ENCODE data around the gene KLRC2.
"Not testable (repeated sequence)": the region's sequence is repeated elsewhere in the genome, so short reads cannot be mapped to it uniquely, and the experiment has no call there.

Gene KLRC2

GRCh38 chr12:10404798-10405197 lies 31.0 kb downstream of the KLRC2 start:
- no peak for DNase-seq

GRCh38 chr12:10400829-10401228 lies 35.0 kb downstream of the KLRC2 start:
- no peak for DNase-seq

GRCh38 chr12:10398168-10398567 lies 37.6 kb downstream of the KLRC2 start:
- no peak for DNase-seq

DNA sequence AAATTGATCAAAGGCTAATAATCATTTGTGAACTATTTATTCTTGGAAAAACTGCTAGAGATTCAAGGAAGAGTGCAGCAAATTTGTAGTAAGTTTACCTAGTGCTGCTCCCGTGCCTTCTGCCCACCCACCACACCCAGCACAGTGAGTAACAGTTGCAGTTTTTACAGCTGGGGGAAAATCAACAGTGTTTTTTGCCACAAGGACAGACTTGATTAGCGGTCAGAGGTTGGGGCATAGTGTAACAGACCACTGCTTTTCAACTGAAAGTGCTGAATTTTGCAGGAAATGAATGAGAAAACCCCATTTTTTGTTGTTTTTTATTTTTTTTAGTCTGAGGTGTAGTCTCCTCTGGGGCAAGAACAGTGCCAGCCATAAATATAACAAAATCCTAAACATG lies 38.5 kb downstream of the KLRC2 start:
- DNase-seq: no peak

DNA sequence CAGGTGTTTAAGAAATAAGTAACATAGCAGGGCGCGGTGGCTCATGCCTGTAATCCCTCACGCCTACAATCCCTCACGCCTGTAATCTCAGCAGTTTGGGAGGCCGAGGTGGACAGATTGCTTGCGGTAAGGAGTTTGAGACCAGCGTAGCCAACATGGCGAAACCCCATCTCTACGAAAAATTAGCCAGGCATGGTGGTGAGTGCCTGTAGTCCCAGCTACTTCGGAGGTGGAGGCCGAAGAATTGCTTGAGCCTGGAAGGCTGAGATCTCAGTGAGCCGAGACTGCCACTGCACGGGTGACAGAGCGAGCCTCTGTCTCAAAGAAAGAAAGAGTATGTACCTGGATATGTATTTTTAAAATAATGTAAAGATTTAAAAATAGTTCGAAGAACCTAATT lies 39.6 kb downstream of the KLRC2 start:
- not testable (repeated sequence) for DNase-seq

- DNase-seq: peak; percentile 4 to 81
Measured at GRCh38 chr12:10395390-10395998, 40.3 kb downstream of the KLRC2 start.

GRCh38 chr12:10394531-10395152 lies 41.2 kb downstream of the KLRC2 start:
- not testable (repeated sequence) for DNase-seq

DNA sequence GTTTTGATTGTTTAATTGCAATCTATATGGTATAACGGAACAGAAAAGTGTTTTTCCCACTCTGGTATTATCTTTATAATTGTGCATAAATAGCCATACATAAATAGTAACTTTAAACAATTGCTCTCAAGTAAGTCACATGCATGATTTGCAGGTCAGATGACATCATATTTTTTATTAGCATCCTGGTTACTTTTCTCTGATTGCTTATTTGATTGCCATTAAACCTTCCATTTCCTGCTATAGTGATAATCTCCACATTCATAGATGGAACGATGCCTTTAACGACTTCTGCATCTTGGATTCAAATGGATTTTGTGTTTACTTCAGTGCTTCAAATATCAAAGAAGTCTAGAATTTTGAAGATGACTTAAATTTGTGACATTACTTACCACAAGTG lies 42.5 kb downstream of the KLRC2 start:
- DNase-seq: no peak

DNA sequence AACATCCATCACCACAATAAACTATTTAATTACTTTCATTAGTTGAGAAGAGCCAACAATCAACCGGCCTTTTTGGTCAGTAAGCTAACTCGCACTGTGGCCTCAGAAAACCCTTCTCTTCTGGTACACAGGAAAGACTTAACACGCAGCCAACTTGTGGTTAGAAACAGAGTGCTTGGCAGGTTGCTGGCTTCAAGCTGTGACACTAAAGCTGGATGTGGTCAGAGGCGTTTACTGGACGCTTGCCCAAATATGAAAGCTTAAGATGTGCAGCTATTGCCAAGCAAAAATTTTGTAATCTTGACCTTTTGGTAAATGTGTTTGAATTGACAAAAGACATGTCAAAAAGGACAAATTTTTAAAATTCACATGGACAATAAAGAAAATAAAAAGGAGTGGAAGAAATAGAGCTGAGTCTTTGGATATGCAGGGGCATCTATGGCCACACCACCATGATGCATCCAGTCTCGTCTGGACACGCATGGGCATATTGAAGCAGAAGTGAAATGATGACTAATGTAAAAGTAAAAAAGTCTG lies 43.3 kb downstream of the KLRC2 start:
- peak; percentile 51 to 78 for DNase-seq

- DNase-seq: not testable (repeated sequence)
Measured at GRCh38 chr12:10390991-10391390, 44.8 kb downstream of the KLRC2 start.

DNA sequence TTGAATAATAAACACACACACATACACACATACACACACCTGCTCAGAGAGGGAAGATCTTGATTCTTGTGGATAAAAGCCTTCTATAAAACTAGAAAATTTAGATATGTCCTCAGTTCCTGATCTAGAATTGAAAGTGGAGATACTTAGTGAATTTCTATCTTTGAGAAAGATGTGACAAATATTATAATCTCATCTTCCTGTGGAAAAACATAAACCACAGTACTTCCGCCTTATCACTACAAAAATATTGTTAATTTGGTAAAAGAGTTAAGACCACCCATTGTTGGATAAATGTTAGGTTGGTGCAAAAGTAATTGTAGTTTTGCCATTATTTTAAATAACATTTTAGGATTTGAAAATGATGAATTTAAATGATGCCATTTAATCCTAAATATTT lies 45.9 kb downstream of the KLRC2 start, which contains the start of gene KLRK1:
KLRK1 (minus strand) TSS at position 138 of the 400 bp plus-strand sequence. CDS start 1,231 bp downstream, outside the sequence.
- no peak for DNase-seq

DNA sequence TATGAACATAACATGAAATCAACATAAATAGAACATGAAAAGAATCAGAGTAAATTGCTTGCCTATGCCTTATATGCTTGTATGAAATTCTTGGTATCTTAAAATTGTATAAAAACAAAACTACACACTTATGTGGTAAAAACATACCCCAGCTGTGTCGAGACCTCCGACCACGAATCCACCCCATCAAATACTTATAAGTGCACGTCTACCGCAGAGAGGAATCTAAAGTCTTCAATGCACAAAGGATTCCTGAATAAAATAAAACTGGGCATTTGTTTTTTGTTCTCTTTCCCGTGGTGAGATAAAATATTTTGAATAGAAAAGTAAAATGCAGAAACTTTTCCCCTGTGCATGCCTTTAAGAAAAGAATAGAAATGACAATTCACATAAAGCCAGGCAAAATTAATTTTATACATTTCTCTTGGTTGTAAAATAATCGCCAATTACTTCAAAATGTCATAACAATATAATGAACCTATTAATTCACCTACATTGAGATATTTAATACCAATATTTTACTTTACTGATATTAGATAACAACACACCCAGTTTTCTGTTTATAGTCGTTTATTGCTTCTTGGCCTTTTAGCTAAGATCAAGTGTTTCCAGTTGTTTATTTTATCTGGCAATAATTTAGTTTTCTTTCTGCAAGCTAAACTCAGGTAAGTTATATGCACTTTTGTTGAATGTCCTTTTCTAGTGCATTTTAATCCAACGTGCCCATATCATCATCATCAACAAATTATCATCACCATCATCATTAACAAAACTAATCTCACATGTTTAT lies 47.0 kb downstream of the KLRC2 start:
- no peak for DNase-seq

GRCh38 chr12:10387498-10387897 lies 48.3 kb downstream of the KLRC2 start:
- DNase-seq: not testable (repeated sequence)

DNA sequence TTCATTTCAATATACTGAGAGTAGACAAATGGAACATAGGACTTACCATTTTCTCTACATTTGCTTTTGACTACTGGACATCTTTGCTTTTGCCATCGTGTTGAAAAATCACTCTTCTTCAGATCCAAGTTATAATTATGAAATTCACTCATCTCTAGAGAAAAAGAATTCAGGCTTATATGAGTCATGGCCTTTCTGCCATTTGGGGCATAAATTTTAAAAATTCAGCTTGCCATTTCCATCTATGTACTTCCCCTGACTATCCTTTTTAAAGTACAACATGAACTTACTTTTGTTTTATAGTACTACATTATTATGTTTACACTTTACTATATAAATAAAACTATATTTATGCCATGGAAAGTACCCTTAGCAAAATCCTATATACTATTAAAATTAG lies 49.0 kb downstream of the KLRC2 start:
- DNase-seq: no peak

DNA sequence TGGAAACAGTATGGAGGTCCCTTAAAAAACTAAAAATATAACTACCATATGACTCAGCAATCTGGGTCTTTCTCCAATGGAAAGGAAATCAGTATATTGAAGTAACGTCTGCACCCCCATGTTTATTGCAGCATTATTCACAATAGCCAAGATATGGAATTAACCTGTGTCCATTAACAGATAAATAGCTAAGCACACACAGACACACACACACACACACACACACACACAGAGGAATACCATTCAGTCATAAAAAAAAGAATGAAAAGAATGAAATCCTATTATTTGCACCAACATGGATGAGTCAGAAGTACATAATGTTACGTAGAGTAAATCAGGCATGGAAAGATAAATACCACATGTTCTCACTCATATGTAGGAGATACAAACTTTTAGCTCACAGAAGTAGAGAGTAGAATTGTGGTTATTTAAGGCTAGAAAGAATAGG lies 50.6 kb downstream of the KLRC2 start:
- no peak for DNase-seq

DNA sequence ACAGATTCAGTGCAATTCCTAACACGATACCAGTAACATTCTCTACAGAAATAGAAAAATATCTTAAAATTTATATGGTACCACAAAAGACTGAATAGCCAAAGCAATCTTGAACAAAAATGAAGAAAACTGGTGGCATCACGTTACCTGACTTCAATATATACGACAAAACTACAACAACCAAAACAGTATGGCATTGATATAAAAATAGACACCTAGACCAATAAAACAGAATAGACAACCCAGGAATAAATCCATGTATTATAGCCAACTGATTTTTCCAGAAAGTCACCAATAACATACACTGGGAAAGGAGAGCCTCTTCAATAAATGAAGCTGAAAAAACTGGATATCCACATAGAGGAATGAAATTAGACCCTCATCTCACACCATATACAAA lies 51.6 kb downstream of the KLRC2 start:
- no peak for DNase-seq

GRCh38 chr12:10381928-10382628 lies 53.7 kb downstream of the KLRC2 start:
- DNase-seq: no peak

All from inflammatory macrophage (primary cell).